Activated CD8-positive, alpha-beta memory T cell treated with anti-CD3 and anti-CD28 coated beads for 24 hours (primary cell): ENCODE measurements around the gene RREB1.

ENCODE experiments used
- DNase-seq: peaks from one replicate; pipeline ENCODE4 v3.0.0-alpha.2; 2020

The RREB1 gene

DNA sequence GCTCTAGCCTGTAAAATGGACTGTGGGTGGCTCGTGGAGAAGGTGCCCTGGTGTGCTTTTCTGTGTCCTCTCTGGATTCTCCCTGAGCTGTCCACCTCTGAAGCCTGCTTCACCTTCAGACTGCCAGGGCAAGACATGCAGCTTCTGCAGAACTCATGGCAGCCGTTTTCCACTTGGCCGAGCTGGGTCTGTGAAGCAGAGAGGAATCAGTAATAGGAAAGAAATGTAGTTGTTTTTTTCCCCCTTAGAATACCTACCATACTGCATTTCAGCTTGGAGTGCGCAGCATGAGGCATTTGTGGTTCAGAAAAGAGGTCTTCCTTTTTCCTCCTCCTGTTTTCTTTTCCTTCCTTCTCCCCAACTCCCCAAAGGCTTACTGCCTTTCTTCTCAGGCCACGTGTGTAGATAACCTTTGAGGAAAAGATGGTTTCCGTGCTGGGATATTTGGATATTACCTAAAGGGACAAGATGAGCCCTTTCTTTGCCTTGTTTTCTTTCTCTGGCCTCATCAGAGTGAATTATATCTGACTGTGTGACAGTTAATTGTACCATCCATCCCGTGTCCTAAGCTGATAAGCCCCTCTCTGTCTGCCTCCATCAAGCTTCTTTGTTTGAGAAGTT is 39.4 kb downstream of the RREB1 start:
- DNase-seq, result peak; percentile 54

DNA sequence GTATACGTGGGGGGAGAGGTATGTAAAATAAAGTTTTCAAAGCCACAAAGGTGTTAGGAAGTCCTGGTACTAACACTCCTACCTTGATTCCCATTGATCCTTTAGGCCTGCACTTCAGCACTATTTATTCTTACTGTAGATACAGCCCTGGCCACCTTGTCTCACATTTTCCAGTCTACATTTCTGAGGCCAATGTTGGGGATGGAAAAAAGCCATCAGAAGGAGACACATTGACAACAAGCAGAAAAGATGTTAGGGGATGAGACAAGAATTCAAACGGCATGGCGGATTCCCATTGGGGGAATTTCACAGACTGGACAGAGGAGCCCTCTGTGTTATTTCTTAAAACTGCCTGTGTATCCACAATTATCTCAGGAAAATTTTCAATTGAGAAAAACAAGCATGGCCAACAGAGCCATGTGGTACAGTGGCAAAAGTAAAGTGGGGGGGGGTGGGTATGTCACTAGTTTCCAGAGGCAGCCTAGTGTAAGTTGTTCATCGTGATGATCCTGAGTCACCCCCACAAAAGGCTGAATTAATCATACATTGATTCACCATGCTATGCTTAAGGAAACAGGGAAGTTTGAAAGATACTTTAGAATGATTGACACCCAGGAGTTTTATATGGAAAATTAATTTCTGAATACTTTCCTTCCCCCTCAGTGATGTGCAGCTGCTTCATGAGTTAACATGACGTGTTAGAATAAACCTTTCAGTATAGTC is 40.5 kb downstream of the RREB1 start:
- peak; percentile 56 for DNase-seq

DNA sequence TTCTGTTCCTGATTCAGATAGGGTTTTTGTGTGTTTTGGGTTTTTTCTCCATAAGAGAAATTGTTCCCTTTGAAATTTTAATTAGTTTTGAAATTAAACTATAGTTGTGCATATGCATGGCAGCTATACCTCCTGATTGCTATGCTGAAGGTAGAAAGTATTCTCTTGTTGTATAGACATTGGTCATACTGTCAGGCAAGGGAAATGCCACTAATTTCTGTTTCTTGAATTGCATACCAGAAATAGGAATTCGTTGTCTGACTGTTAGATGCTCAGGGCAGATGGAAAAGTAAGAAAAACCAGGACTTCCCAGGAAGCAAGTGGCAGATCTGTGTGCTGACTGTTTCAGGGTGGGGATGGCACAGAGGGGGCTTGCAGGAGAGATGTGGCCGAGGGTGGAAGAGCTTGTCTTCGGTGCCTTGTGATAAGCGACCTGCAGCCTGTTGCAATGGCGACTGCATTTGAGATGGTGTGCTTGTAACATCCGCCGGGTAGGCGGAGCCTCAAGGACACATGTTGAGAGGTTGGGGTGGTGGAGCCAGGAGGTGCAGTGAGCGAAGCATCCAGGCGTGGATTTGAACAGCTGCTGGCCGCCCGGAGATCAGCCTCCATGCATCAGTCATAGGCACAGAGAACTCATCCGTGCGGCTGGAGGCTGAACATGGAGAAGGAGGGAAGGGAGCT is 42.8 kb downstream of the RREB1 start:
- peak; percentile 38 for DNase-seq

DNA sequence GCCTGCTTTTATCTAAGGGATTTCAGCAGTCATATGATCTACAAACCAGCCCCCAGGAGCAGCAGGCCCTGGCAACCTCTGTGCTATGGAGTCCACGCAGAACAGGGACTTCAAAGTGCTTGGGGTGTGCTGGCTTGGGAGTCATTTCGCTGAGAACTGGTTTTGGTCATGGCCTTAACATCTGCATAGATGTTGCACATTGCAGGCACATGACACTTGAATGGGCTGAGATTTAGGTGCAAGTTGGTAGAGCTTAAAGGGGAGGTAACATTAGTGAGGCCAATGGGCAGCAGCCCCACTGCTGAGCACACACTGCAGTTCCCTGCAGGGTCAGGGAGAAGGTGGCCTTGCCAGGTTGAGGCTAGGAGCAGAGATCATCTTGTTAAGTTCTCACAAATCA is 43.6 kb downstream of the RREB1 start:
- DNase-seq, result peak; percentile 50

DNA sequence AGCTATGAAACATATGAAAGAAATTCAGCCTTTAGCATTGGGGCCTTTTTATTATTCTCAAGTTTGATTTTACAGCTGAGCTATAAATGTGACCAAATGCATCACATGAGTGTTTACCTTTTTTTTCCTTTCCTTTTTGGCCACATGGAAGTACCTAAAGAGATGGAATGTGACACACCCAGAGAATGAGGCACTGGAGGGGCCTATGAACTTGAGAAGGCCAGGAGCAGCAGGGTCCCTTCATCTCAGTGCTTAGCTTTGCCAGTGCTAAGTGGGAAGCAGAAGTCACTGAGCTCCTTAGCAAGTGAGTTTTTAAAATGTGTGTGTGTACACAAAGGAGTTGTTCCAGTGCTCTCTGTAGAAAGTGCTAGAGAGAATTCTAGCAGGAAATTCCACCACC is 44.7 kb downstream of the RREB1 start:
- DNase-seq, result peak; percentile 41

DNA sequence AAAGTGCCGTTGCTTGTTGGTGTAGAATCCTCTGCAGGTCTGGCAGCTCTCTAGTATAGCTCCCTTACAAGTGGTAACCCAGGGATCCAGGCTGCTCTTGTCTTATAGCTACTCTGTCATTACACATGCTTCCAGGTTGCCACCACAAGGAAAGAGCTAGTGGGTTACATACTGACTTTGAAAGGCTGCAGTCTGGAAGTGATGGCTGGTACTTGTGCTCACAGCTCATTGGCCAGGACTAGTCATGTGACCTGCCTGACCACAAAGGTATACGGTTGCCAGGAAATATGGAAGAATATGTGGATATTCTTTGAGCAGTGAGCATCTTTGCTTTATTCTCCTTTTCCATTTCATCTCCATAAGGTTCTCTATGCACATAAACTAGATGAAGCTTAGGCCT is 46.0 kb downstream of the RREB1 start:
- DNase-seq, result peak; percentile 56

DNA sequence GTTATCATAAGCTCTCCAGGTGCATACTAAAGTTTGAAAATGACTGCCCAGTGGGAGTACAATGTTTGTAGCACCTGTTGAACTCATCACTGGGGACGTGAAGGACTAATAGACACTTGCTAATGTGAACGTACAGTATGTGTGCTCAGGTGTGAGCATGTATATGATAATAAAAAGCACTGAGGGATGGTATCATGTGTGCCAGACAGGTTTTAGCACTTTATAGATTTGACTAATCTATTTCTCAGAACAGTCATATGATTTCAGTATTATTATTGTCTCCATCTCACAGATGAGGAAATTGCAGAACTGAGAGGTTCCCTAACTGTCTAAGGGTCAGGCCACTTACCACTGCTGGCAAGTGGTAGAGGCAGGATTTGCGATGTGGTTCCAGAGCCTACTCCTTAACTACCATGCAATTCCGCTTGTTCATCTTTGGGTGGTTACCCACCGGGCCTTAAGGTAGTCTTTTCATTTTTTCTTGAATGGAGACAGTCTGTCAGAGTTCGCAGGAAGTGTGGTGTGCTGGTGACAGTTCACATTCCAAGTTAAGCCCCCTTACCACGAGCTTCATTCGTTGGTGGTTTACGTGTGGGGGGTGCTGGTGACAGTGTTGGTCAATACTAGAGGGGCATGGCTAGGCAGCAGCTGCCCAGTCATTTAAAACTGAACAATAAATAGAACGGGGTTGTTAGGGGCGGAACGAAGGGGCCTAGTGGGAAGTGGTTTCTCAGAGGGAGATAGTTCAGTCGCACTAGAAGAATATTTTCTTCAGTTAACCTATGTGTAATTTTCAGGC is 46.8 kb downstream of the RREB1 start:
- peak; percentile 62 for DNase-seq

DNA sequence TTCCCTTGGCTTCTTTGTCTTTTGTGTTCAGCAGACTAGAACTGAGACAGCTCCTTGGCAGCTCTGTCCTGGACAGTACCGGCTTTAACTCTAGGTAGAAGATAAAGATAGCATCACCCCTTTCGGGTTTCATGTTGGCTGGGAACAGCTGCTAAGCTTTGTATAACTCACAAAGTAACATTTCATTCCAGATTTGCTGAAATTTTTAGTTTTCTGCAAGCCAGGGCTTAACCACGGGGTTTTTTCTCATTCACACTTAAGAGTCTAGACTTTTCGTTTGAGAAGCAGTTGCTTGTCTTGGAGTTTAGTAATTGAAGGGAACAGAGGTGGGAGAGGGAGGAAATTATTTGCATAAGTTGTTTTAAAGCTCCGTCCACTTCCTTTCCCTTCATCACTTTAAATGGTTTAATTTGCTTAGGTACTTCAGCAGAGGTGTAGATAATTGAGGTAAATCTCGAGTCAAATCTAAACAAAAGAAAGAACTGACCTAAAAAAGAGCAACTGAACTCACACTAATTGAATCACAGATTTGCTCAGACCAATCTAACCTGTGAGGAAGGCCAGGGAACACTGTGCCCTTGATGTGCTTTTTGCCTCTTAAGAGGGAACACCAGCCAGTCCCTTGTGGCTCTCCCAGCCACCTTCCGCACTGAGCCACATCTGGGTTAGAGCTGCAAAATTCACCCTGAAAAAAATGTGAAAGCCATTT is 48.3 kb downstream of the RREB1 start:
- DNase-seq, result peak; percentile 46

DNA sequence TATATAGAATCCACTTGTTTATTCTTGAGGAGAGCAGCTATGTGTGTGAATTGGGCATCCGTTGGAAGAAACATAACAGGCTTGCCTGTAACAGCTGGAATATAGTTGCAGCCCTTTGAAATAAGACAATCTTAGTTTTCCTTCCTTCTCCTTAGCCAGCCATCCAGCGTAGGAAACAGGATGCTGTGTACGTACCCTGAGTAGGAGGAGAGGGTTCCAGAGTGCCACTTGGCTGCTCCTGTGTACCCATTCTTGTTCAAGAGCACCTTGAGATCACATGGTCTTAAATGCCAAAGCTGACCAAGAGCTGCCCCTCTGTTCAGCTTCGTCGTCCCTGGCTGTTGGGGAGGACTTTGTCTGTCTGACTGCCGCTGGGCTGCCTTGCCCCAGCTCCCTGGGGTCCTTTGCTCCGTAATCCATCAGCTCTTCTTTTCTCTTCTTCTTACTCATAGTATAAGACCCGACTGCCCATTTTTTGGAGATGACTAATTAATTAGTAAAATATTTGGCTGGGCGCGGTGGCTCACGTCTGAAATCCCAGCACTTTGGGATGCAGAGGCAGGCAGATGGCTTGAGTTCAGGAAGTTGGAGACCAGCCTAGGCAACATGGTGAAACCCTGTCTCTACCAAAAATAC is 49.0 kb downstream of the RREB1 start:
- DNase-seq, result peak; percentile 21

DNA sequence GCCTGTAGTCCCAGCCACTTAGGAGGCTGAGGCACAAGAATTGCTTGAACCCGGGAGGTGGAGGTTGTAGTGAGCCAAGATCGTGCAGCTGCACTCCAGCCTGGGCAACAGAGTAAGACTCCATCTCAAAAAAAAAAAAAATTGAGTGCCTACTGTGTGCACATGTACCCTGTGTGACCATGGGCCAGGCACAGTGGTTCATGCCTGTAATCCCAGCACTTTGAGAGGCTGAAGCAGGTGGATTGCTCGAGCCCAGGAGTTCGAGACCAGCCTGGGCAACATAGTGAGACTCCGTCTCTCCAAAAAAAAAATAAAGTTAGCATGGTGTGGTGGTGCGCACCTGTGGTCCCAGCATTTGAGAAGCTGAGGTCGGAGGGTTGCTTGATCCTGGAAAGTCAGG is 49.5 kb downstream of the RREB1 start:
- peak; percentile 30 for DNase-seq

DNA sequence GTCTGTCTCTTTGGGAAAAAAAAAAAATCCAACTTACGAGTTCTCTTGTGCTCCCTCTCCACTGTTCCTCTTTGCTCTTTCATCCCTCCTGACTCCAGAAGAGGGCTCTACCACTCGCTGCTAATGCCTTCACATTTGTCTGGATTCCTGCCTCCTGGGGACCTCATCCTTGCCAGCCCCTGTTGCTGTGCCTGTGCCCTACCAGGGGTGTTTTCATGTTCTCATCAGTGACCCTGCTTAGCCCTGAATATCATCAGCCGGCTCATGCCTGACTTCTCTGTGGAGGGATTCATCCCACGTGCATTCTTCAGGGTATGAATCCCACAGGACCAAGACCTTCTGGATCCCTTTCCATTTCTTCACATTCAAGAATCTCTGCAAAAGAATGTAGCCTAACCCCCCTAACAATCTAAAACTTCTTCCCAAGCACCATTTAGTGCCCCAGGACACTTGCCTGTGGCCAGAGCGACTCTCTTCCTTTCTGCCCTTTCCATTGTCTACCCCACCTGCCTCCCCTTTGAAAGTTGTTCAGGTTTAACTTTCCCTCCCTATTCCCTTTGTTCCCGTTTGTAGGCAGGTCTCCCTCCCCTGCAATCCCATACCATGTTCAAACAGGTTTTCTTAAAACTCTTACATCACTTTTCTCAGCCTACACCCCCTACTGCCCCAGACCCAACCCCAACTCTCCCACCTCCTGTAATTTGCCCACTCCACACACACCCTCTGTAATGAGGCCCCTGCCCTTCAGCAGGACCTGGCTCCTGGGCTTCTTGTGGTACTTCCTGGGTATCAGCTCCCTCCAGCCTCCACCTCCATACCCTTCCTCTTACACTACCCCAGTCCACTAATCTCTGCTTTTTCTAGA is 50.2 kb downstream of the RREB1 start:
- DNase-seq, result peak; percentile 47

DNA sequence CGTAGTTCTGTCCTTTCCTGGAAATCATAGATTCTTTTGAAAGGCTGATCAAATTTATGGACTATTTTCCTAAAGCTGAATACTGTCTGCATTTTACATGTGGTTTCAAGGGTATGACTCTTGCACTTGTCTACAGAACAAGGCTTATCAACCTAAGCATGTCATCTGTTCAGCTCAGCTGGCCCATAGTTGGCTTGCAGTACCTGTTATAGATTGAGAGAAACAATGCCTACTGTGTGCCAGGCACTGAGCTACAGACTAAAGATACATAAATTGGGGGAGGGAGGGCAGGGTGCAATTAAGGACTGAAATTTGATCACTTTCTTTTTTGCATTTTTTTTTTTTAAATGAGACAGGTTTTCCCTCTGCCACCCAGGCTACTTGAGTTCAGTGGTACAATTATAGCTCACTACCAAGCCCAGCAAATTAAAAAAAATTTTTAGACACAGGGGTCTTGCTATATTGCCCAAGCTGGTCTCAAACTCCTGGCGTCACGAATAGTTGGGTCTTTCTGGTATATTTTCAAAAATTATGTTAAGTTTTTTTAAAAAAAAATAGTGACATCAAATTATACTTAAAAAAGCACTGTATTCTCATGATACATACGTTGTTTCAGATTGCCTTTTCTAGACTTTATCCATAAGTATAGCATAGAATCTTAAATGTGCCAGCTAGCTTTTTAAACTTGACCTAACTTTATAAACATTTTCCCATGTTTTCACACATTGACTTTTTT is 52.2 kb downstream of the RREB1 start:
- DNase-seq, result no peak

DNA sequence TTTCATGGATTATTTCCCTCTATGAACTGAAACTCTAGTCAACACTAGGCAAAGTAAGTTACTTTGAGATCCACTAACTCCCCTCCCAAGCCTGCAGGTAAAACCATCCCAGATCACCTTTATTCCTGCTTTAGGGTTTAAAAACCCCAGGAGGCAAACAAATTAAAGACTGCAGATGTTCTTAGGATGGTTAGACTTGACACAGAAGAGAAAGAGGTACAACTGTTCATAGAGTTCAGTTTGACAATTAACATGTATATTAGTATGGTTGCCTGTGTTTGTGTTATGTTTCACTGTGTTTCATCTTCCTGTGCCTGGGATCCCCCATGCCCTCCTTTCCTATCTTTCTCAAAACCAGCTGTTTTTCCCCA is 53.5 kb downstream of the RREB1 start:
- no peak for DNase-seq

DNA sequence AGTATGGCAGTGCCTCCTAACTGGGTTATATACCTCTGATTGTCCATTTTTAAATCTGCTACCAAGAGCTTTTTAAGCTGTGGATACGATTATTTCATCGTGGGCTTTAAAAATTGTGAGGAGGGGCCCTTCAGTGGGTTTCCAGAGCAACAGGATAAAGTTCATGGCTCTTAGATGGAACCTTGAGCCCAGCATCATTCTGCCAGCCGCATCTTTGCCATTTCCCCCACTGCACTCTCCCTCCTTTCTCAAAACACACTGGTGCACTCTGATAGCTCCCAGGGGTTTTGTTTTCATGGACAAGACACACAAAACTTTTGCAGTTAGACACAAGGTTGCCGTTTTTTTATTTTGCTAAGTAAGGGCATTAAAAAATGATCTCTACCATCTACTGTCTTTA is 54.1 kb downstream of the RREB1 start:
- DNase-seq, result no peak

DNA sequence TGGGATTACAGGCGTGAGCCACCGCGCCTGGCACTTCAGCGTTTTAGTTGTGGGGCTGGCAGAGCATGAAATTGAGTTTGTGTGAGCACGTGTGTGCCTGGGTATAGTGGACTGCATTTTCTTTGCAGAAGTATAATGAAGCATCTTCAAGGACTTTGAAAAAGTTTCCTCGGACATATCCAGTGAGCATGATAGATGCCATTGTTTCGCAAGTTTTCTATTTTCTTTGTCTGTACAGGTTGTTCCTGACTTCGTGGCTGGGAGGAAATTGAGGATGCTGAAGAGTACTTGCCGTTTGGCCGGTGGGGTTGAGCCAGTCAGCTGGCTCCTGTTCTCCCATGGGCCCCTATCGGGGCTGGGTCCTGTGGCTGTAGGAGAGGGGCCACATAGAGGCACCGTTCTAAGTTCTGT is 55.9 kb downstream of the RREB1 start:
- peak; percentile 45 for DNase-seq

DNA sequence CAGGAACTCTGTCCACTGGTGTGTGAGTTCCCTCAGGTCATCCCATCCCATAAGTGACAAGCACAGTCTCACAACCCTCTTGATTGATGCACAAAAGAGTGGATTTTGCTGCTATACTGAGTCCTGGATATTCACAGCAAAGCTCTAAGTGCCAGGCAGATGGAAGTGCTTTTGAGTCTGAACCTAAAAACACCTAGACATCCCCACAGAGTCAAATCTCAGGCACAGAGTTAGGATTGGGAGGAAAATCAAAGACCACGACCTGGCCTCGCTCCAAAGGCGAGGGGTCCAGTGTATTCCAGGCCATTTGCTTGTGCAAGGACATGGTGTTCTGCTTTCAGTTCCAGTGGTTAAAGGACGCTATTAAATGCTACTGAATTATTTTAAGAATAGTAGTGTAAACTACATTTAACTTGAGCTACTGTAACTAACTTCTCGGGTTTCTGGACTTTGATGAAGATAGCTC is 56.8 kb downstream of the RREB1 start:
- DNase-seq, result no peak

DNA sequence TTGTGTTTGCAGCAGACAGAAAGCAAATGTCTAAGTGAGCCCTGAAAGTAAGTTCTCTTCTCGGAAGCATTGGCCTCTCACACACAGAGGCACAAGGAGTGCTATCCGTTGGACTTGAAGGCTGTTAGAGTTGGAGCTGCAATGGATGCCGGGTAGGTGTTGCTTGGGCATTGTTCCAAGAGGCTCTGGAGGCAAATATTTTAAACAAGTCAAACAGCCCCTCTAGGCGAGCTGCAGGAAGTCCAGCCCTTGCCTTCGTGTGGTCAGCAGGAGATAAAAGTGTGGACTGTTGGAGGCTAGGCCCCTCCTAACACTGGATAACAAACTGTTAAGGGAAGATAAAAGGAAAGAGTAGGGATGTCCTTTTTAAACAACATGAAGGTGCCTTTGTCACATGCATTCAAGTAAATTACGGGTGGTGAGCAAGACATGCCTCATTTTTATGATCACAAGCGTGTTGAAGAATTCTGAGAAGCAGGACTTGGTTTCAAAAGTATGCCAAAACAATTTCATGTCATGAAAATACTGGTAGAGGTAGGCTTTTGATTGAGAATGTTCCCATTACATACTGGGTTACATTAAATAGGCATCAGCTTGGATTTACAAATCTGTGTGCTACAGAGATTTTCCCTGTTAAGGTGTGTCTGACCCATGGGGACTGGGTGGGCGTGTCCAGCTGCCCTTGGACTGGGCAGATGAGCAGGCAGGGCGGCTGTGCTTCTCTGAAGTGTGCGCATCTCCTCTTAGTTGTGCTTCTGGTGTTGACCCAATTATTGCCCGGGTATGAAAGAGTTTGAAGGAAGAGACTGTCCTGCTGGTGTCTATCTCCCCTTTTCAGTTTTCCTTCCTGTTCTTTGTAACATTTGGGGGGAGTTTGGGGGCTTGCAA is 57.5 kb downstream of the RREB1 start:
- peak; percentile 32 for DNase-seq

DNA sequence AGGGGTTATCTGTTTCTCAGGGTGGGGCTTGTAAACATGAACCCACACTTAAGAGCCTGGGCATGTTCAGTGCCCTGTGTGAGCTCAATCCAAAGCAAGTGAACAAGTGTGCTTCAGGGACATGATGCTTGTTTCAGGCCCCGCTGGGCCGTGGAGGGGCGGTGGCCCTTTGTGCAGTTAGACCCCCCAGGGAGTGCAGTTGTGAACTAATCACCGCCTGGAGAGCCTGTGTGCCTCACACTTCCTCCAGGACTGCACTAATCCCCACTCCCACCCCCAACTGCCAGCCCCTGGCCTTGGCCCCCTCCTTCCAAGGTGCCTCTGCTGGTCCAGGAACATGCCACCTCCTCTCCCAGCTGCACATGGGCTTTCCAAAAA is 58.1 kb downstream of the RREB1 start:
- peak; percentile 48 for DNase-seq
